KMS-11 (cell line): ENCODE data around the gene TMEM176B.
"Not testable (repeated sequence)": the region's sequence is repeated elsewhere in the genome, so short reads cannot be mapped to it uniquely, and the experiment has no call there.

Experiments used
- H2AFZ ChIP-seq: fragments of 200-600 bp; sonication (generic); 2 replicates; pipeline ENCODE4 v1.6.1; 2016; ENCODE audit warnings: antibody characterized with exemption, mixed run types, low read depth
- H3K27ac ChIP-seq: fragments of 200-600 bp; sonication (generic); 2 replicates; pipeline ENCODE4 v1.6.1; 2016; ENCODE audit warnings: mild to moderate bottlenecking, mixed run types
- H3K27me3 ChIP-seq: fragments of 200-600 bp; sonication (generic); 2 replicates; pipeline ENCODE4 v1.6.1; 2017; ENCODE audit warnings: mild to moderate bottlenecking, low read depth, mixed run types, moderate library complexity; ENCODE audit not compliant: insufficient read depth
- H3K36me3 ChIP-seq: fragments of 200-600 bp; sonication (generic); 2 replicates; pipeline ENCODE4 v1.6.1; 2017; ENCODE audit warnings: mild to moderate bottlenecking, mixed run types; ENCODE audit not compliant: insufficient read depth
- H3K4me1 ChIP-seq: fragments of 200-600 bp; sonication (generic); 2 replicates; pipeline ENCODE4 v1.6.1; 2016; ENCODE audit warnings: mild to moderate bottlenecking, low read depth, mixed run types; ENCODE audit not compliant: poor library complexity, severe bottlenecking
- H3K4me2 ChIP-seq: fragments of 200-600 bp; sonication (generic); 2 replicates; pipeline ENCODE4 v1.7.0; 2016; ENCODE audit warnings: mild to moderate bottlenecking, mixed run types
- H3K4me3 ChIP-seq: fragments of 200-600 bp; sonication (generic); IDR thresholded peaks from 2 replicates; pipeline ENCODE4 v1.6.1; 2017; ENCODE audit warnings: low read depth, low read length, mixed read lengths; ENCODE audit not compliant: insufficient read depth
- H3K79me2 ChIP-seq: fragments of 200-600 bp; sonication (generic); 2 replicates; pipeline ENCODE4 v1.6.1; 2016; ENCODE audit warnings: low read depth, mixed run types; ENCODE audit not compliant: insufficient read depth
- H3K9ac ChIP-seq: fragments of 200-600 bp; sonication (generic); 2 replicates; pipeline ENCODE4 v1.6.1; 2016; ENCODE audit warnings: mild to moderate bottlenecking, mixed run types
- H4K20me1 ChIP-seq: fragments of 200-600 bp; sonication (generic); 2 replicates; pipeline ENCODE4 v1.6.1; 2016; ENCODE audit warnings: mild to moderate bottlenecking, mixed run types; ENCODE audit not compliant: insufficient read depth
- TF ChIP-seq, protein P1 (sequence below): fragments of 200-600 bp; sonication (generic); conservative IDR thresholded peaks from 2 replicates; pipeline ENCODE4 v1.6.1; 2017; ENCODE audit warnings: low read depth, mild to moderate bottlenecking, antibody characterized with exemption, low read length, moderate library complexity, mixed read lengths

Gene TMEM176B

DNA sequence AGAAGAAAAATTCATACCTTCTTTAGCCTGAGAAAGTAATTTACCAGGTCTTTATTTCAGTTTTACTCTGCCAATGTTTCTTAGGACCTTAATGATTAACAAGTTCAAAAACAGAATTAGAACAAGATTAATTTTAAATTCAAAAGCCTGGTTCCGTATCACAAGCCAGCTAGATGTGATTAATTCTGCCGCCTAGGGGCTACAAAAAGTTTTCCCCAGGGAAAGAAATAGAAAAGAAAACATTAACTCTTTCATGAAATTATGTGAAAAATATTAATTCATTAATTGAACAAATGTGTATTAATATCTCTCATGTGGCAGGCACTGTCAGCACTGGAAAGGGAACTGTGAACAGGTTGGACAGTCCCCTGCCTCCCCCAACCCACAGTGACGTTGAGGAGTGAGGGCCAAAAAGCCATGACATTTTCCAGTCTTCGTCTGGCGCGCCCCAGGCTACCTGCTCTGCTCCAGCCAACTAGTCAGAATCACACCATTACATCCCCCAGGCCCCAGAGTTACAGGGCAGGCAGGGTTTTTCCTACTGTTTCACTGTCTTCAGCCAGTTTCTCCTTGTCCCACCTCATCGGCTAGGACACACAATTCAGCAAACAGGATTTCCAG, 20.5 kb upstream of the TMEM176B start:
- no peak overlapping the region for H3K27ac ChIP-seq
- no peaks in the 10 kb centered on the region for H3K36me3 ChIP-seq
- TF ChIP-seq, protein P1, sequence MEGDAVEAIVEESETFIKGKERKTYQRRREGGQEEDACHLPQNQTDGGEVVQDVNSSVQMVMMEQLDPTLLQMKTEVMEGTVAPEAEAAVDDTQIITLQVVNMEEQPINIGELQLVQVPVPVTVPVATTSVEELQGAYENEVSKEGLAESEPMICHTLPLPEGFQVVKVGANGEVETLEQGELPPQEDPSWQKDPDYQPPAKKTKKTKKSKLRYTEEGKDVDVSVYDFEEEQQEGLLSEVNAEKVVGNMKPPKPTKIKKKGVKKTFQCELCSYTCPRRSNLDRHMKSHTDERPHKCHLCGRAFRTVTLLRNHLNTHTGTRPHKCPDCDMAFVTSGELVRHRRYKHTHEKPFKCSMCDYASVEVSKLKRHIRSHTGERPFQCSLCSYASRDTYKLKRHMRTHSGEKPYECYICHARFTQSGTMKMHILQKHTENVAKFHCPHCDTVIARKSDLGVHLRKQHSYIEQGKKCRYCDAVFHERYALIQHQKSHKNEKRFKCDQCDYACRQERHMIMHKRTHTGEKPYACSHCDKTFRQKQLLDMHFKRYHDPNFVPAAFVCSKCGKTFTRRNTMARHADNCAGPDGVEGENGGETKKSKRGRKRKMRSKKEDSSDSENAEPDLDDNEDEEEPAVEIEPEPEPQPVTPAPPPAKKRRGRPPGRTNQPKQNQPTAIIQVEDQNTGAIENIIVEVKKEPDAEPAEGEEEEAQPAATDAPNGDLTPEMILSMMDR: no peak
- no peak overlapping the region for H3K4me3 ChIP-seq
- no peaks in the 10 kb centered on the region for H3K27me3 ChIP-seq
- no peak overlapping the region for H3K4me2 ChIP-seq
- H3K79me2 ChIP-seq: no peaks in the 10 kb centered on the region
- no peaks in the 10 kb centered on the region for H4K20me1 ChIP-seq
- H2AFZ ChIP-seq: no peak overlapping the region
- H3K9ac ChIP-seq: no peak overlapping the region
- no peaks in the 10 kb centered on the region for H3K4me1 ChIP-seq

DNA sequence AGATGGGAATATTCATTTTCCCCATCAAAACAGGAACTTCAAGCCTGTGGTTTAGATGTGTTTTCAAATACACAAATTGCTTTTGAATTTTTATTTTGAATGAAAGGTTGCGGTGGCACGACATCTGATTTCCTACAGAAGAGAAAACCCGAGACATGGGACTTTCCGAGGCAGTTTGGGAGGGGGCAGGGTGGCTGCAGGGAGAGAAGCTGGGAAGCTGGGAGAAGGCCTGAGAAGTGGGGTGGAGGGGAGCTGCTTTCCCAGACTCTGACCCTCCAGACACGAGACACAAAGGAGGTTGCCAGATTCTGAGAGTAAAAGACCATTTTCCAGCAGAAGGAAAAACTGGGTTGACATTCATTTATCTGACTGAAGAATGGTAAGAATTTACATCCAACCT, 20.0 kb upstream of the TMEM176B start:
- H3K4me1 ChIP-seq: no peaks in the 10 kb centered on the region
- H2AFZ ChIP-seq: no peak overlapping the region
- no peak overlapping the region for H3K4me3 ChIP-seq
- H3K36me3 ChIP-seq: no peaks in the 10 kb centered on the region
- TF ChIP-seq, protein P1: no peak
- no peaks in the 10 kb centered on the region for H4K20me1 ChIP-seq
- no peaks in the 10 kb centered on the region for H3K79me2 ChIP-seq
- H3K9ac ChIP-seq: no peak overlapping the region
- H3K4me2 ChIP-seq: no peak overlapping the region
- H3K27ac ChIP-seq: no peak overlapping the region
- no peaks in the 10 kb centered on the region for H3K27me3 ChIP-seq

DNA sequence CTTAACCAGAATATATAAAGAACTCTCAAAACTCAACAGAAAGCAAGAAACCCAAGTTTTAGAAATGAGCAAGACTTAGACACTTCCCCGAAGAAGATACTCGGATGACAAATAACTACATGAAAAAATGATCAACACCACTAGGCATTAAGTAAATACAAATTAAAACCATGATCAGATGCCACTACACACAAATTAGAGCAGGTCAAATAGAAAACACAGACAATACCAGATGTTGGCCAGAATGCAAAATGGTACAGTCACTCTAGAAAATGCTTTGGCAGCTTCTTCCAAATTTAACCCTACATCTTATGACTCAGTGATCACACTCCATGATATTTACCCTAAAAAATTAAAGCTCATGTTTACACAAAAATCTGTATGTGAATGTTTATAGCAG, 18.8 kb upstream of the TMEM176B start:
- H3K4me2 ChIP-seq: no peak overlapping the region
- no peaks in the 10 kb centered on the region for H3K4me1 ChIP-seq
- no peak overlapping the region for H3K9ac ChIP-seq
- H3K79me2 ChIP-seq: no peaks in the 10 kb centered on the region
- H3K36me3 ChIP-seq: no peaks in the 10 kb centered on the region
- no peak overlapping the region for H2AFZ ChIP-seq
- TF ChIP-seq, protein P1: no peak
- no peaks in the 10 kb centered on the region for H4K20me1 ChIP-seq
- no peaks in the 10 kb centered on the region for H3K27me3 ChIP-seq
- H3K4me3 ChIP-seq: no peak overlapping the region
- H3K27ac ChIP-seq: no peak overlapping the region

DNA sequence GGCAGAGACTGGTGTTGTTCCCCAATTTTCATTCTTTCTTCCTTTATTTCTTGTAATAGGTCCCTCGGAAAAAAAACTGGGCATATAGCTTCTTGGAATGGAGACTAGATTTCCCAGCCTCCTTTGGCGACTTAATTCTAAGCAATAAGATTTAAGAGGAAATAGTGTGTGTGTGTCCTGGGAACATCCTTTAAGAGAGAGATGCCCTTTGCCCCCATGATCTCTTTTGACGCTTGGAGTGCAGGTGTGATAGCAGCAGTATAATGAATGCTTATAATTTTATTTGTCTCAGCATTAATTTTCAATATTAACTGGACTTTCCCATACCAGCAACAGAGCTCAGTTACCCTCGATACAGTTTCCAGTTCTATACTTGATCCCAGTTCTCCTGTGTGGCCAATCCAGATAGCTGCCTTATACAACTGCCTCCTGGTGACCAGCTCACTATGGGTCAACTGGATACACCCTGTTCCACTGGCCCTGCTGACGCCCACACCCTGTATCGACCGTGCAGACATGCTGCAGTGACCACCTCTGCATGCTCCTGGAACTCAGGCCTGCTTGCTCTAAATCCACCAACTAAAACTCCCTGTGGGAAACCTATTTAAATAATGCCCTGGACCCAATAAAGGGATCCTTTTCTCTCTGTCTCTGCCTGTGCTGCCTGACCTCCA, 14.3 kb upstream of the TMEM176B start:
- no peak overlapping the region for H3K4me2 ChIP-seq
- H3K4me1 ChIP-seq: no peaks in the 10 kb centered on the region
- no peaks in the 10 kb centered on the region for H4K20me1 ChIP-seq
- H3K79me2 ChIP-seq: no peaks in the 10 kb centered on the region
- no peak overlapping the region for H3K27ac ChIP-seq
- H3K4me3 ChIP-seq: no peak overlapping the region
- no peaks in the 10 kb centered on the region for H3K27me3 ChIP-seq
- no peaks in the 10 kb centered on the region for H3K36me3 ChIP-seq
- no peak overlapping the region for H3K9ac ChIP-seq
- TF ChIP-seq, protein P1: no peak
- H2AFZ ChIP-seq: no peak overlapping the region

DNA sequence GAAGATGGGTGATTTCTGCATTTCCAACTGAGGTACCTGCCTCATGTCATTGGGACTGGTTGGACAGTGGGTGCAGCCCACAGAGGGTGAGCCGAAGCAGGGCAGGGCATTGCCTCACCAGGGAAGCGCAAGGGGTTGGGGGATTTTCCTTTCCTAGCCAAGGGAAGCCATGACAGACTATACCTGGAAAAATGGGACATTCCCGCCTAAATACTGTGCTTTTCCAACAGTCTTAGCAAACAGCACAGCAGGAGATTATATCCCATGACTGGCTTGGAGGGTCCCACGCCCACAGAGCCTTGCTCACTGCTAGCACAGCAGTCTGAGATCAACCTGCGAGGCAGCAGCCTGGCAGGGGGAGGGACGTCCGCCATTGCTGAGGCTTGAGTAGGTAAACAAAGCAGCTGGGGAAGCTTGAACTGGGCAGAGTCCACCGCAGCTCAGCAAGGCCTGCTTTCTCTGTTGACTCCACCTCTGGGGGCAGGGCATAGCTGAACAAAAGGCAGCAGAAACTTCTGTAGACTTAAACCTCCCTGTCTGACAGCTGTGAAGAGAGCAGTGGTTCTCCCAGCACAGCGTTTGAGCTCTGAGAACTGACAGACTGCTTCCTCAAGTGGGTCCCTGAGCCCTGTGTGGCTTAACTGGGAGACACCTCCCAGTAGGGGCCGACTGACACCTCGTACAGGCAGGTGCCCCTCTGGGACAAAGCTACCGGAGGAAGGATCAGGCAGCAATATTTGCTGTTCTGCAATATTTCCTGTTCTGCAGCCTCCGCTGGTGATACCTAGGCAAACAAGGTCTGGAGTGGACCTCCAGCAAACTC, 7.7 kb upstream of the TMEM176B start:
- H3K27ac ChIP-seq, H4K20me1 ChIP-seq, H2AFZ ChIP-seq, H3K36me3 ChIP-seq, H3K9ac ChIP-seq, H3K79me2 ChIP-seq, H3K27me3 ChIP-seq, H3K4me3 ChIP-seq, H3K4me2 ChIP-seq, H3K4me1 ChIP-seq: not testable (repeated sequence)
